Islet of Langerhans (tissue), 1 donor: Measurements from ENCODE around the gene DYRK3.
"Not testable (repeated sequence)": the region's sequence is repeated elsewhere in the genome, so short reads cannot be mapped to it uniquely, and the experiment has no call there.

Experiments
- FAIRE-seq: peaks from one replicate; lab custom pipeline; 2011; peaks lifted over from hg19 to GRCh38; lab: Jason Lieb, UNC

The DYRK3 gene

DNA sequence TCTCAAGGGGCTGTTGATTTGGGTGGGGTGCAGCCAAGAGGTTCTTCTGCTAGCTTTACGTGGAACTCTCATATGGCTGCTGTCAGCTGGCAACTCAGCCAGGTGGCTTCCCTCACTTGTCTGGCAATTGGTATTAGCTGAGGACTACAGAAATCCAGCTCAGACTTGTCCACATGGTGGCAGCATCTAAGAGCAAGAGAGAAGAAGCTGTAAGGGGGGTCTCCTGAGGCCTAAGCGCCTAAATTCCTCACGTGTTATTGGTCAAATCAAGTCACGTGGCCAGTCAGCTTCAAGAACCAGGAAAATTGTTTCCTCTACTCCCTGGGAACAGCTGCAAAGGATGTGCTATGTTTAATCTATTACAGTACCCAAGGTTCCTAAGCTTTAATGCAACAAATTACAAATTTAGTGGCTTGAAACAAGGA, 4.2 kb upstream of the DYRK3 start:
- peak; percentile 55 for FAIRE-seq

DNA sequence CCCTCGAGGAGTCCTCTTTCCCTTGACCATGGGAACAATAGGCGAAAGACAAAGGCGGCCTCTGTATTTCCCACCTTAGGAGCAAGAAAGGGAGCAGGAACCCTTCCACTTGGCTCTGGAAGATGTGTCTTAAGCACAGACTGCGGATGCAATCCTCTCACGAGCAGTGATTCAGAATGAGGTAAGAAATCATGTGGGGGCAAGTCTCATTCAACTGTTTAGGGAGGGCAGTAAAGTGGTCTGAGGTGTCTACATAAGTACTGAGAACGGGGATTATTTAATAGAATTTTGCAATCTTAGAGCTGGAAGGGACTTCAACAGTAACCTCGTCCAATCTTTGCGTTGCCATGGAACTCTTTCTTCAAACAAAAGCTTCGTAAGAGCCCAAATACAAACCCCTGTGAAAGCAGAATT, 1.6 kb upstream of the DYRK3 start:
- no peak for FAIRE-seq

DNA sequence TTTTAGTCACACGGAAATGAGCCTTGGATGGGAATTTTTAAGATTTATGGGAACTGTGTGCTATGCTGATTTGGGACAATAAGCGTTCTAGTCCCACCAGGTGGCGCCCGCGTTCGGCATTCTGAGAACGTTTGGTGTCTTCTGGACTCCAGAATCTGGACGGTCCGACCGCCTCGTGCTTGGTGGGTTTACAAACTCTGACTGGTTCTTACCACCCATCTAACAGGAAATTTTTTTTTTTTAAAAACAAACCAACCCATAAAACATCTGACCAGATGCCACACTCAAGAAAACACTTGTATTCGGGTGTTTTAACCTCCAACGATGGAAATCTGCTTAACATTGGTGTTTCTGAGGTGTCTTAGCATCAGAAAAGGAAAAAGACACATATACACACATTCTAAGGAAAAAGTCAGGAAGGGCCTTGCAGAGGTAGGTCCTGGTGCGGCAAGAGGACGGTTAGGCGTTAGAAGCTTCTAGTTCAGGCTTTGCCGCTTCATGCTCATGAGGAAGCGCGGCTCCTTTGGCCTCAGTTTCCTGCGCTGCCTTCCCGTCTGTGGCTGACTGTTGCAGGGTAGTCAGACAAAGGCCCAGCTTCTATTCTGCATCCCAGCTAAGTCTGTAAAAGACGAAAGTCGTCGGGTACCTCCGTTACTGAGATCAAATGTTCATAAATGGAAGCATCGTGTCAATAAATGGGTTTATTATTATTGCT, 814 bp upstream of the DYRK3 start:
- FAIRE-seq: peak; percentile 93

DNA sequence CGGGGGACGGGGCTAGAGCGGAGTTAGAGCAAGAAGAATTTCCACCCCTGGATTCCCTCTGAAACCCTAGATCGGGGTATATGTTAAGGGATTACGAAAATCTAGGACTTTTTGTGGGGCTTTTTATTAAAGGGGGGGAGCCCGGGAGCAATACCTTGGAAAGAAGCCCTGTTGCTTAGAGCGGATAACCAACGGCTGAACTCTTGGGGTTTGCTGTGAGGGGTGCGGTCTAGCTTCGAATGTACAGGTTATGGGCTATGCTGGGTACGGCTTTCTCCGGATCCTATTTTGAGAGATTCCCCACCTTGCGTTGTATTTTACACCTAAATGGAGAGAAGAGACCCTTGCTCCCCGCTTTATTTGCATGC, 626 bp downstream of the DYRK3 start:
- FAIRE-seq: no peak

DNA sequence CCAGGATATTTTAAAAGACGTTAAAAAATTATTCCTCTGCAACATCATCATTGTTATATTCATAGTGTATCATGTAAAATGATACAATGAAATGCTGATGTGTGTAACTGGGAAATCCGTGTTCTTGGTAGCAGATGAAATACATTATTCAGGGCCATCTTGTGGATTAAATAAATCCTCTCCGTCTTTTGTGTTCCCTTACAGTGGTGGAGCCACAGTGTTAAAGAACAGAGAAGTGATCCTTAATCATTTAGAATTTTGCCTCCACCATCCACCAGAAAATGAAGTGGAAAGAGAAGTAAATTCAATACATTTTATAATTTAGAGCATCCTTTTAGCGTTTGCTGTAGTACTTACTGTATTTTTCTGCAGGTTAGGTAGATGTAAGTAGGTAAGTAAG, 1.3 kb downstream of the DYRK3 start:
- FAIRE-seq: no peak

DNA sequence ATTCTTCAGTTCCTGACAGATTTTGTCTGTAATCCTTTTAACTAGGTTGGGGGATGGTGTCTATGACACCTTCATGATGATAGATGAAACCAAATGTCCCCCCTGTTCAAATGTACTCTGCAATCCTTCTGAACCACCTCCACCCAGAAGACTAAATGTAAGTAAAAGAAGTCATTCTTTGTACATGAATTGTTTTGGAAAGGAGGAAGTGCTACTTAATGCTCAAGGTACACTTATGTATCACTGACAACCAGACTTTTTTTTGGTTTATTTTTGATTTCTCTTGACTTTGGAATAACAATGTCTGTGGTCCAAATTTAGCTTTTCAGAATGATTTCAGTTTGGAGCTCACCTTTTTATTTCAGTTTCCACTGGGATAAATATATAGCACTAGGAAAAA, 2.3 kb downstream of the DYRK3 start:
- no peak for FAIRE-seq

DNA sequence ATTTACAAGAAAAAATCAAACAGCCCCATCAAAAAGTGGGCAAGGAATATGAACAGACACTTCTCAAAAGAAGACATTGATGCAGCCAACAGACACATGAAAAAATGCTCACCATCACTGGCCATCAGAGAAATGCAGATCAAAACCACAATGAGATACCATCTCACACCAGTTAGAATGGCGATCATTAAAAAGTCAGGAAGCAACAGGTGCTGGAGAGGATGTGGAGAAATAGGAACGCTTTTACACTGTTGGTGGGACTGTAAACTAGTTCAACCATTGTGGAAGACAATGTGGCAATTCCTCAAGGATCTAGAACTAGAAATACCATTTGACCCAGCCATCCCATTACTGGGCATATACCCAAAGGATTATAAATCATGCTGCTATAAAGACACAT, 6.7 kb downstream of the DYRK3 start:
- not testable (repeated sequence) for FAIRE-seq

DNA sequence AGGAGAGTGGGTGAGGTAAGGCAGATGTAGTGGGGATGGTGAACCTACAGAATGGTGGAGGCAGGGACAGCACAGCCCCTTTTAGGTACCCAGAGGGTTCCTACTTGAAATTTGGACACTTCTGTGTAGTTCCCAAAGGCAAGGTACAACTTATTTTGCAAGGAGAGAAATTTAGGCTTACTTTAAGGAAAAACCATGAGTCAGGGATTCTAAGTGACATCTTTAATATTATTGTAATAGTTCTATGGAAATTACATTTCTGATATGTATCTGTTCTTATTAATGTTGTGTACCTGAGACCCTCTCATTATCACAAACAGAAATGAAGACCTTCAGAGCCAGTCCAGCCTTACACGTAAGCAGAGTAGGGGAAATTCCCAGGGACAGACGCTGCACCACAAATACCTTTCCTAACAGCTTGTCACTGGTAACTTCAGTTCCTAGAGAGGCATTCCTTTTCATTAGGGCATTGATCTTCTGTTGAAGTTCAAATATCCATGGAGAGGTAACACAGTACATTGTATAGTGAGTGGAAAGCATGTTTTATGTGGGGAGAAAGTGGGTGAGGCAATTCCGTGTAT, 7.9 kb downstream of the DYRK3 start:
- no peak for FAIRE-seq

DNA sequence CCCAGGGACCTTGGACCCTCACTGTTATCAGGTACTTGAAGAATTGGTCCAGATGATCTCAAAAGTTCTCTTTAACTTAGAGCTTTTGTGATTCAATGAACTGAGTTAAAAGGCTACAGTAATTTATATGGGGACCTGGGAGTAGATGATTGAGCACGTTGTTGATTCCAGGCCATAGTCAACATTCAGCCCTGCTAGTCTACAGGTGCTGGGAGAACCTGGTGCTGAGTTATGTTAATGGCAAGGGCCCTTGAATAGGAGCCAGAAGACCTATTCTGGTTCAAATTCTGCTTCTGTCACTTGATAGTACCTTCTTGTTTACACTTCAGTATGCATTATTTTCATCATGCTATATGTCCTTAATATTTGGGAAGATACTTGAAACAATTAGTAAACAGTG, 11.2 kb downstream of the DYRK3 start:
- no peak for FAIRE-seq

DNA sequence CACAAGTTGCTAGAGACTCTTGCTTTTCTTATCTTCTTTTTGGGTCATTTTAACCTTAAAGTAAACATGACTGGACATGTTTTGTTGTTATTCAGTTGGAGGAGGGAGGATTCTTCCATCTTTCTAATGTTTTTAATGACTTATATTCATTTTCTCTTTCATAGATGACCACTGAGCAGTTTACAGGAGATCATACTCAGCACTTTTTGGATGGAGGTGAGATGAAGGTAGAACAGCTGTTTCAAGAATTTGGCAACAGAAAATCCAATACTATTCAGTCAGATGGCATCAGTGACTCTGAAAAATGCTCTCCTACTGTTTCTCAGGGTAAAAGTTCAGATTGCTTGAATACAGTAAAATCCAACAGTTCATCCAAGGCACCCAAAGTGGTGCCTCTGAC, 11.9 kb downstream of the DYRK3 start:
- FAIRE-seq: no peak

DNA sequence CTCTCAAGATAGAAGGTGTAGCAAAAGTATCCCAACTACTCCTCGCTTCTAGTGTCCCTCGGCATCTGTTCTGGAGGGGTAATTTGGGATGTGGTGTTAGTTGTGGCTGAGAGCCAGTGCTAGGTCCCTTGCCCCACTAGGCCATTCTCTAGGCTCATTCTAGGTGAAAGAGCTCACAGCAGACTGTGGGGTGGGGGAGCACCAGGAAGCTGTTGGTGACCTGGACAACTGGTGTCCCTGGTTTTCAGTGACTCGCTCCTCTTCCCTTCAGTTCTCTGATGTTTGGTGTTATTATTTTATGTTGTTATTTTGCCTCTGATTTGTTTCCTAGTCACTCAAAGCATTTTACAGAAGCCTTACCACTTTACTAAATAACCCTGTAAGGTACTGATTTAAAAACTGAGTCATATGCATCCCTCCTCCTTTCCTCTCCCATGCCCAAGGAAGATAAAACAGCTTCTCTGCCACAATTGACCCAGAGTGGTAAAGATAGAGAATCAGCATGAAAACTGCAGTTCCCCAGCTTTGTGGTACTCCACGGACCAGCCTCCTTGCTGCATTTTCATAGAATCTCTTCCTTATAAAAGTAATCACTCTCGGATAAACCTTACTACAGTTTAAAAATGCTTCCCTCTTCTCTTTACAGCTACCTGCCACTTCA, 14.1 kb downstream of the DYRK3 start:
- FAIRE-seq: no peak

DNA sequence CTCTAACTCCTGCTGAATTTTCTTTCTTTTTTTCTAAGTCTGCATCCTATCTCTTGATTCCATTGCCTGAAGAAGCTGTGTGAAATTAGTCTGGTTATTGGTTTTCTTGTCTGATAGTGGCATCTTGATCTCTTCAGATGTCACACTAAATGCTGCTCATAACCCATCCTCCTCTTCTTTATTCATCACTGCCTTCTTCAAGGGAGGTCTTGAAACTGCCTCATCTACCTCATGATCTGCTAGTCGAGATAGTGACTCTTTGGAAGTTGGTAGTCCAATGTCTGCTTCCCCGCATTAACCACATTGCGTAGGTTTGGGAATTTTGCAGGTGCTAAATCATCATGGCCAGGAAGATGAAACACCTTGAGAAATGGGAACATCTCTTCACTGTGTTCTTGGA, 15.7 kb downstream of the DYRK3 start:
- FAIRE-seq: no peak

DNA sequence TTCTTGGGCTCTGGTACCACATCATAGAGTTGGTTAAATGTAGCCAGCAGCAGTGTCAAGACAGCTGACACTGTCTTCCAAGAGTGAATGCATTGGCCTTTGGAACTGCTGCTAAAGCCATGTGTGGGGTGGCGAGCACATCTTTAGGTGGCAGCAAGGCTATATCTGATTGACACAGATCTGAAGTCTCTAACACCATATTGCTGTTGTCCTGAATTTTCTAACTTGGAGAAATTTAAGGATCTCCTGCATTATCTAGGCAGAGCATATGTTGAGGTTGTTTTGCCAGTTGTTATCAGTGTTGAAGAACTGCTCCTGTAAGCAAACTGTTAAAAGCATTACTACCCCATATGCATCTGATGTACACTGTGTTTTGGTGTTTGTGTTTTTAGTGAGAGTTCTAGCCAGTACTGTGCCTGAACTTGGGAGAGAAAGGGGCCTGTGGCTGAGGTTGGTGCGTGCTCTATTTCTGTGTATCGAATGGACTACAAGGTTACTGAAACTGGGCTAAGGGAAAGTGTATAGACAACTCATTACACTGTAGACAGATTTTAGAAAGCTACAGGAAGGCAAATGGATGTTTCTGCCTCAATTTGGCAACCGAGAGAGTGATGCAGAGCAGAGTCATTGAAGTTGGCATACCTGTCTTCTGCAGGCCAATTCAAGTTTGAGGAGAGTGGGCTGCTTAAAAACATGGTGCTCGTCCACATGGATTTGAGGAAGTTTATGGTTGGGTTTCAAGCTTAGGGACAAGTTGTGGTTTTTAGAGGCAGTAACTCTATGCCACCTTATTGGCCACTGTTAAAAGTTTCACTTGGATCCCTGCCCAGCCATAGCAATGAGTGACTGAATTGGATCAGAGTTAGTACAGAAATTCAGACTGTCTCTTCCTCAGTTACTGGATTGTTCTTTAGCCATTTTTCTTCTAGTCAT, 16.9 kb downstream of the DYRK3 start:
- no peak for FAIRE-seq

DNA sequence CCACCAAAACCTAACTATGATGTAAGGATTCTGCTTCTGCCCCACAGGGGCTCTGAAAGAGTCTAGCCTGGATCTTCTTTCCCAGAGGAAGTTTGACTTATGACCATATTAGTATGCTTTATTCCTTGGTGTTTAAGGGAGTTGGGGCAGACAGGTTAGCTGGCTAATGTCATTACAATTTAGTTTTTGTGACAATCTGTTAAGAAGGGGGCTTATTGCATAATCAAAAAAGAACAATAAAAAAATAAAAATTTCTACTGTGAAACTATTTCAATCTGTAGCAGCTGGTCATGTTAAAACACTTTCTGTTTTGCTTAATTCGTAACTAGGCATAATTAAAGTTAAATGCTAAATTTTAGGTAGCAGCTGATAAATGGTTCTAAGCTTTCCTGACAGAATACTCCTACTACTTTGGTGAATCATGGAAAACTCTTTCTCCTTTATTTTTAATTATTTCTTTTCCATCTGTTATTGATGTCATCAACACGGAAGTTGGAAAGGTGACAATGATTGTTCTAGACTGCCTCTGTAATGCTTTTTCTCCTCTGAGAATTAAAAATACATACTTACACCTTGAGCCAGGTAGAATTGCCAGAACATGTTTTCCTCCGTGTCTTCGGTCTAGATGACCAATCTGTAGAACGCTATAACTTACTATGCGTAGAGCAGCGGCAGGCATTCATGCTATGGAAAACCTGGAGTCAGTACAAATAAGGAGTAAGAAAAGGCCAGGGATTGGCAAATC, 18.6 kb downstream of the DYRK3 start:
- no peak for FAIRE-seq

DNA sequence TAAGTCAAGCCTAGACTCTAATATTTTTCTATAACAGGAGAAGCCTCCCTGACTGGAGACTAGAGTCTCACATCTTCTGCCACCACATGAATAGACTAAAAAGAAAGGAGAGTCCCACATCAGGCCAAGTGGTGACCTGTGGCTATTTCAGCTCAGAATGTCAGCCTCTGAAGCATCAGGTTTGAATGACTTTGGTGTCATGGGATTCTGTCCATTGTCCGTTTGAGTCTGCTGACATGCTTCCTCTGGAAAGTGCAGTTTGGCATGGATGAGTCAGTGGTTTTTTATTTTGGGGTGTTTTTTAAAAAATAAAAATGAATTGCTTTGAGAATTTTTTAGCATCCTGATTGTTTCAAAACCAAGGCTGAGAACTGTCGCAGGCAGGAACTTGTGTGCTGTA, 19.5 kb downstream of the DYRK3 start:
- no peak for FAIRE-seq

DNA sequence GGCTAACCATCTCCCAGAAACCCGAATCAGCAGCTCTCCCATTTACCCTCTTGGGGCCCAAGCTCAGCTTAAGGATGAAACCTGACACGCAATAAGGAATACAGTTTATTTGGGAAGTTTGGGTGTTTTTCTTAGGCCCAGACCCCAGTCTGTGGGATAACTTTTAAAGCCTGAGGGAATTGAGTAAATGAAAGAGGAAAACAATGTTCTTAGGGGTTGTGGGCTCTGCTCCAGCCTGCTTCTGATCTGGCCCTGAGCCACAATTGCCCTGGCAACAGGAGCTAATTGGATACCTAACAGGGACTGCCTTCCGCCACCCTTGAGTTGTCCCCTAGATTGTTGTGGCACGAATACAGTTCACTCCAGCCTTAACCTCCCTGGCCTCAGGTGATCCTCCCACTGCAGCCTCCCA, 20.1 kb downstream of the DYRK3 start:
- FAIRE-seq: no peak

DNA sequence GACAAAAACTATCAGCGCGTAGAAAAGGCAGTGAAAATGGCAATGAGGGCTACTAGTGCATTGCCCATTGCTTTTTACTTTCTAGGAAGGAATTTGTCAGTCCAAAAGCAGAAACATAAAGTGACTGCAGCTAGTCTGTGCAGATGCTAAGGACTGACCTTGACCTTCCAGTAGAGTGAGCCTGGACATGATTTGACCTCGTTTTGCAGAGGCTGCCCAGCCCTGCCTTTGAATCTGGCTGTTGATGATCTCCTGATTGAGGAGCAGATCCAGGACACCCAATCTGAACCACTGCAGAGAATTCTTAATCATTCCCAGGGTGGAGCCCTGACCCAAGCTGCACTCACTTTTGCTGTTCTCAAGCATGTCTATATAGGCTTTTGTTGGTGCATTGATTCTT, 21.6 kb downstream of the DYRK3 start:
- no peak for FAIRE-seq

DNA sequence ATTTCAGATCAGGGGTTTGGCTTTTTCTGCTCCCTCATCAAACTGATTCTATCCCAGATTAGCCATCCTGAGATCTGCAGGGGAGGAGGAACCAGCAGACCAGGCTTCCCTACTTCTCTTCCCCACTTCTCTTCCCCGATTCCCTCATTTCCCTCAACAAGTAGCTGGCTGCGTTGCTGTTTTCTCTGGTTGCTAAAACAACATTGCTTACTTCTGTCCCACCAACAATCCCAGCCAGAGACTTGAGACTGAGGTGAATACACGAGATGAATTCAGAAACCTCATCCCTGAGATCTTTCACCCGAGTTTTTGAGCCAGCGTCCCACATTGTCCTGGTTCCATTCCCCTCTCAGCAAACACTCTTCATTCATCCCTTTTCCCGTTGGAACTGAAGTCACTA, 22.4 kb downstream of the DYRK3 start:
- no peak for FAIRE-seq

DNA sequence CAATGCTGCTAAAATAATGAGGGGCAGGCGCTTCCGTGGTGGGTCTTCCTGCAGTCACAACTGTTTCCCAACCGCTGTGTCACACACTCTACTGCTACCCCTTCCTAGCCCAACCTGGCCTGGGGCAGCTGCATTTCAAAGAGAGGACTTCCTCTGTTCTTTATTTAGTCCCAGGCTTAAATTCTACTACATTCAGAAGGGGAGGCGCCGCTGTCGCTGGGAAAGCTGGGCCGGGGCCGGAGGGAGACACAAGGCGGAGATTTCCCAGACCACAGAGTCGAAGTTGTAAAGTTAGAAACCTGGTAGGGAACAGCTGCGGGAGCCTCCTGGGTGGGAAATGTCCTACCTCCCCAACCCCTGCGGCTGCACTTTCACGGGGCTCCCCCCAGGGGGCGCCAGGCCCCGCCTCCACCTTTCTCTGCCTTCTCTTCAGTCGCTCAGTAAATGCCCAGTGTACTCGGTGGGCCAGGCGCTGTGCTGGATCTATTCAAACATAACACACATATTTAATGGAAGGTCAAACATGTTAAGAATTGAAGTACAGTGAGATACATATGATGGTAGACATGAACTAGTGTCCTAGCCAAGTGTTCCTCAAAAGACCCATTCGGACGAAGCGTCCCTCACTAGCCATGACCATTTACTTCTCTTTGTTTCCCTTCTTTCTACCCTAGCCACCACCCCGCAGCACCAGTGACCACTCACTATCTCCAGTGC, 23.1 kb downstream of the DYRK3 start:
- no peak for FAIRE-seq

DNA sequence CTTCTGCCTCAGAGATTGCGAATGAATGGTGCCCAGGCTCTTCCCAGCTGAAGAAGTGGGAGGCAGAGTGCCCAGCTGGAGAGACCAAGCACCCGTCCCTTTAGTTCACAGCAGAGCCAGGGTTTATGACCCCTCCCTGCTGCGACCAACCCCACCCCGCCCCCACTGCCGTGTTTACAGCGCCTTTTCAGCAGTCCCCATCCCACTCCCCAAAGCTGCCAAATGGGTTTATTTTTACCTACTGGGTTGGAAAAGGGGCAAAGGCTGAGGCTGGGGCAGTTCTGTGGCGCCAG, 23.6 kb downstream of the DYRK3 start:
- no peak for FAIRE-seq

DNA sequence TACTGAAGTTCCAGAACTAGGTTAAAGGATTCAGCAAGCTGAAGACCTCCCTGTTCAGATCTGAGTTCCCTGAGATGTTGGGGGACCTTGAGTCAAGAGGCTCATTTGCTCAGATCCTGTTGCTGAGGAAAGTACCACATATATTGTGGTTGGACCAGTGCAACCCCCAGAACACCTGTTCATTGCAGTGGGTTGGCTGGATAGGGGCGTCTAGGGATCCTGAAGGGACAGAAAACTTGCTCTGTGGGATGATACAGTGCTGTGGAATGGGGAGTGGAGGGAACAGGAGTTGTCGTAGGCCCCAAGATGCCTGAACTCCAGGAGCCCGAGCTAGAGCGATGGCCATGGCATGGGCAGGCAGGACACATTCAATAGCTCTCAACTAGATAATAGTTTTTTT, 24.8 kb downstream of the DYRK3 start:
- no peak for FAIRE-seq
